ENCODE data around the gene PRMT3.
A peak's percentile ranks its signal among the peaks of the same experiment; 100 is the strongest.
"Not testable (repeated sequence)": the region's sequence is repeated elsewhere in the genome, so short reads cannot be mapped to it uniquely, and the experiment has no call there.

The PRMT3 gene

GRCh38 chr11:20459865-20460264 lies 72.3 kb downstream of the PRMT3 start:
- no peak overlapping the region for H3K27ac Mint-ChIP-seq
- H3K36me3 Mint-ChIP-seq: peaks cover 66% of the 10 kb centered on the region
- no peak overlapping the region for H3K4me3 Mint-ChIP-seq
- H3K4me1 Mint-ChIP-seq: peaks cover 6% of the 10 kb centered on the region
- no peak for ATAC-seq
- no peaks in the 10 kb centered on the region for H3K9me3 Mint-ChIP-seq
- no peaks in the 10 kb centered on the region for H3K27me3 Mint-ChIP-seq

GRCh38 chr11:20464518-20464917 lies 77.0 kb downstream of the PRMT3 start:
- H3K4me1 Mint-ChIP-seq: peaks cover 6% of the 10 kb centered on the region
- H3K9me3 Mint-ChIP-seq: no peaks in the 10 kb centered on the region
- H3K27me3 Mint-ChIP-seq: no peaks in the 10 kb centered on the region
- no peak overlapping the region for H3K4me3 Mint-ChIP-seq
- no peak overlapping the region for H3K27ac Mint-ChIP-seq
- ATAC-seq: no peak
- peaks cover 64% of the 10 kb centered on the region for H3K36me3 Mint-ChIP-seq

GRCh38 chr11:20467487-20468185 lies 80.1 kb downstream of the PRMT3 start:
- Mint-ChIP-seq H3K27ac (peak overlapping the region; percentile 3), H3K4me3 (no peak overlapping the region), H3K4me1 (no peaks in the 10 kb centered on the region), H3K9me3 (peaks cover 3% of the 10 kb centered on the region), H3K27me3 (no peaks in the 10 kb centered on the region), H3K36me3 (peaks cover 64% of the 10 kb centered on the region)
- ATAC-seq: no peak

- H3K27me3 Mint-ChIP-seq: no peaks in the 10 kb centered on the region
- H3K36me3 Mint-ChIP-seq: peaks cover 53% of the 10 kb centered on the region
- H3K4me1 Mint-ChIP-seq: peaks cover 14% of the 10 kb centered on the region
- ATAC-seq: no peak
- H3K9me3 Mint-ChIP-seq: peaks cover 3% of the 10 kb centered on the region
- H3K27ac Mint-ChIP-seq: no peak overlapping the region
- H3K4me3 Mint-ChIP-seq: no peak overlapping the region
These were observed 82.8 kb downstream of the PRMT3 start for GRCh38 chr11:20470348-20470747.

- not testable (repeated sequence) for ATAC-seq, H3K9me3 Mint-ChIP-seq, H3K27me3 Mint-ChIP-seq, H3K4me3 Mint-ChIP-seq, H3K27ac Mint-ChIP-seq
- Mint-ChIP-seq H3K4me1 (peaks cover 16% of the 10 kb centered on the region), H3K36me3 (peaks cover 49% of the 10 kb centered on the region)
These were observed 84.4 kb downstream of the PRMT3 start for GRCh38 chr11:20471929-20472328.

- H3K4me3 Mint-ChIP-seq: no peak overlapping the region
These were observed 86.8 kb downstream of the PRMT3 start for GRCh38 chr11:20474176-20474881.

GRCh38 chr11:20474882-20475517 lies 87.5 kb downstream of the PRMT3 start:
- H3K4me3 Mint-ChIP-seq: no peak overlapping the region
- H3K27ac Mint-ChIP-seq: no peak overlapping the region
- ATAC-seq: no peak
- H3K27me3 Mint-ChIP-seq: no peaks in the 10 kb centered on the region
- peaks cover 47% of the 10 kb centered on the region for H3K36me3 Mint-ChIP-seq
- peaks cover 3% of the 10 kb centered on the region for H3K9me3 Mint-ChIP-seq
- H3K4me1 Mint-ChIP-seq: peaks cover 16% of the 10 kb centered on the region

More at GRCh38 chr11:20474176-20474881, 86.8 kb downstream of the PRMT3 start:
- no peak for ATAC-seq
- Mint-ChIP-seq H3K36me3 (peaks cover 45% of the 10 kb centered on the region), H3K27me3 (no peaks in the 10 kb centered on the region), H3K9me3 (peaks cover 3% of the 10 kb centered on the region), H3K27ac (no peak overlapping the region), H3K4me1 (peaks cover 16% of the 10 kb centered on the region)

- H3K27ac Mint-ChIP-seq: no peak overlapping the region
- no peak for ATAC-seq
- peaks cover 16% of the 10 kb centered on the region for H3K4me1 Mint-ChIP-seq
- no peaks in the 10 kb centered on the region for H3K9me3 Mint-ChIP-seq
- no peak overlapping the region for H3K4me3 Mint-ChIP-seq
- H3K36me3 Mint-ChIP-seq: peaks cover 38% of the 10 kb centered on the region
- H3K27me3 Mint-ChIP-seq: no peaks in the 10 kb centered on the region
These were observed 90.0 kb downstream of the PRMT3 start for GRCh38 chr11:20477418-20478090.

- peaks cover 47% of the 10 kb centered on the region for H3K36me3 Mint-ChIP-seq
- peaks cover 10% of the 10 kb centered on the region for H3K4me1 Mint-ChIP-seq
- no peak for ATAC-seq
- H3K27me3 Mint-ChIP-seq: no peaks in the 10 kb centered on the region
- no peak overlapping the region for H3K27ac Mint-ChIP-seq
- H3K4me3 Mint-ChIP-seq: no peak overlapping the region
- H3K9me3 Mint-ChIP-seq: peaks cover 2% of the 10 kb centered on the region
These were observed 92.0 kb downstream of the PRMT3 start for GRCh38 chr11:20479513-20479912.

GRCh38 chr11:20483931-20484330 lies 96.4 kb downstream of the PRMT3 start:
- Mint-ChIP-seq H3K27me3 (no peaks in the 10 kb centered on the region), H3K9me3 (peaks cover 5% of the 10 kb centered on the region), H3K4me3 (no peak overlapping the region), H3K4me1 (no peaks in the 10 kb centered on the region), H3K27ac (no peak overlapping the region), H3K36me3 (peaks cover 73% of the 10 kb centered on the region)
- ATAC-seq: no peak

GRCh38 chr11:20484416-20484815 lies 96.9 kb downstream of the PRMT3 start:
- not testable (repeated sequence) for H3K4me3 Mint-ChIP-seq, ATAC-seq, H3K4me1 Mint-ChIP-seq, H3K27ac Mint-ChIP-seq, H3K27me3 Mint-ChIP-seq, H3K9me3 Mint-ChIP-seq
- H3K36me3 Mint-ChIP-seq: peaks cover 74% of the 10 kb centered on the region

- no peak overlapping the region for H3K27ac Mint-ChIP-seq
- H3K27me3 Mint-ChIP-seq: no peaks in the 10 kb centered on the region
- H3K36me3 Mint-ChIP-seq: peaks cover 57% of the 10 kb centered on the region
- peaks cover 5% of the 10 kb centered on the region for H3K9me3 Mint-ChIP-seq
- no peak overlapping the region for H3K4me3 Mint-ChIP-seq
- no peak for ATAC-seq
- H3K4me1 Mint-ChIP-seq: no peaks in the 10 kb centered on the region
These were observed 100.8 kb downstream of the PRMT3 start for GRCh38 chr11:20488352-20488751.

GRCh38 chr11:20489948-20490347 lies 102.4 kb downstream of the PRMT3 start:
- no peak overlapping the region for H3K27ac Mint-ChIP-seq

GRCh38 chr11:20493340-20493739 lies 105.8 kb downstream of the PRMT3 start:
- Mint-ChIP-seq H3K27me3 (no peaks in the 10 kb centered on the region), H3K9me3 (no peaks in the 10 kb centered on the region), H3K4me3 (no peak overlapping the region), H3K27ac (no peak overlapping the region), H3K4me1 (no peaks in the 10 kb centered on the region), H3K36me3 (peaks cover 44% of the 10 kb centered on the region)
- ATAC-seq: no peak

More at GRCh38 chr11:20489948-20490347, 102.4 kb downstream of the PRMT3 start:
- no peaks in the 10 kb centered on the region for H3K4me1 Mint-ChIP-seq
- no peaks in the 10 kb centered on the region for H3K27me3 Mint-ChIP-seq
- H3K9me3 Mint-ChIP-seq: peaks cover 3% of the 10 kb centered on the region
- no peak overlapping the region for H3K4me3 Mint-ChIP-seq
- ATAC-seq: no peak
- H3K36me3 Mint-ChIP-seq: peaks cover 50% of the 10 kb centered on the region

- H3K9me3 Mint-ChIP-seq: no peaks in the 10 kb centered on the region
- H3K36me3 Mint-ChIP-seq: peaks cover 46% of the 10 kb centered on the region
- no peak overlapping the region for H3K27ac Mint-ChIP-seq
- no peak for ATAC-seq
- H3K4me3 Mint-ChIP-seq: no peak overlapping the region
- no peaks in the 10 kb centered on the region for H3K4me1 Mint-ChIP-seq
- H3K27me3 Mint-ChIP-seq: no peaks in the 10 kb centered on the region
These were observed 109.7 kb downstream of the PRMT3 start for GRCh38 chr11:20497124-20497792.
